GM19099 (cell line): ENCODE data around the gene MT1X.

ENCODE experiments used
- POLR2A ChIP-seq: IDR thresholded peaks from 3 replicates; pipeline ENCODE4 v1.6.1; 2011; ENCODE audit warnings: low read depth; ENCODE audit not compliant: insufficient read length; ENCODE audit errors: extremely low read depth

MT1X gene

DNA sequence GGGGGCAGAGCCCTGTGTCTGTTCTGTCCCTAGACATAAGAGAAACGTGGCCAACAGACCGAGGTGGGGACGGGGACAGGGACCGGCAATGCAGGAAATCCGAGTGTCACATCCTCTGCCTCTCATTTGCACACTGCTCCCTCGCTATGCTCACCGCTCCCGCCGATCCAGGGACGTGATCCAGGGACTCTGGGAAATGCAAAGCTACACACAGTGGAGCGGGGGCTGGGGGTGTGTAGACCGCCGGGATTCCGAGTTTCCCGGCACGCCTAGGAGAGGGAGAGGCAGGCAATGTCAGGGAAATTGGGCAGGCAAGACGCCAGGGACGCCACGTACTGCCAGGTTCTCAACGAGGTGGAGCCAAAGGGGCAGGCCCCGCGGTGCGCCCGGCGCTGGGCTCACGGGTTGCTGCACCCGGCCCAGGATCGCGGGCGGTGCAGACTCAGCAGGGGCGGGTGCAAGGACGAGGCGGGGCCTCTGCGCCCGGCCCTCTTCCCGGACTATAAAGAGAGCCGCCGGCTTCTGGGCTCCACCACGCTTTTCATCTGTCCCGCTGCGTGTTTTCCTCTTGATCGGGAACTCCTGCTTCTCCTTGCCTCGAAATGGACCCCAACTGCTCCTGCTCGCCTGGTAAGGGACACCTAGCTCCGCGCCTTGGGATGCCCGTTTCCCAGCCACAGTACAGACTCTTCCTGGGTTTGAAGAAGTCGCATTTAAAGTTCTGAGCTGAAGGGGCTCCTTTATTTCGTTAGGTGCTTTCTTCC lies at the start of gene MT1X:
MT1X (plus strand) TSS at position 532 of the 764 bp plus-strand sequence; CDS start at position 603, 71 bp downstream.
- TF ChIP-seq POLR2A, result peak; percentile 96

DNA sequence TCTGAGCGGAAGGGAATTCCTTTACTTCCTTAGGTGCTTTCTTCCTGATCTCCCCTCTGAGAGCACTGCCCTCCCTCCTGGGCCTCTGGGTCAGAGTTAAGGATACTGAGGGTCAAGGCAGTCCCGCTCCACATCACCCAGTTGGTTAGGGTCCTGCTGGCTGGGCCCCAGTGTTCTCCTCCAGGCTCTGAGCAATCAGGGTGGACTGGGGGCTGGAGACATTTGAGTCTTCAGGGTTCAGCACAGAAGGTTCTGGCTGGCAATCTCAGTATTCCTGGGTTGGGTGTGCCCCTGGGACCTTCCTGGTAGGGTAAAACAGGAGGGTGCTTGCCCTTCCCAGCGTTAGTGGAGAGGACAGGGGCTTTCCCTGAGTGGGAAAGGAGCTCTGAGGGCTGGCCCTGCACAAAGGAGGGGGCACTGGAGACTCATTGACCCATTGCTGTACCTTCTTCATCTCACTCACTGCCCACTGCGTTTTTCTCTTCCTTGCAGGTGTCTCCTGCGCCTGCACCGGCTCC lies 49.4 kb upstream of the MT1X start:
- no peak for TF ChIP-seq POLR2A

DNA sequence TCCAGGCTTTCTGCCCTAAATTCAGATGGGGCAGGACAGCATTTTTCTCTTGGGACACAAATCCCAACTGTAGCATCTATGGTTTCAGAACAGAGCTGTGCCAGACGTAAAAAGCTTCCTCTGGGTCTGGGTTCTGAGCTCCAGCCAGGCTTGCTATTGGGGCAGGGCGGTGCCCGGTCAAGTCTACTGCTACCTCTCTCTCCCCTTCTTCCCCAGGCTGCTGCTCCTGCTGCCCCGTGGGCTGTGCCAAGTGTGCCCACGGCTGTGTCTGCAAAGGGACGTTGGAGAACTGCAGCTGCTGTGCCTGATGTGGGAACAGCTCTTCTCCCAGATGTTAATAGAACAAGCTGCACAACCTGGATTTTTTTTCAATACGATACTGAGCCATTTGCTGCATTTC lies 48.7 kb upstream of the MT1X start:
- TF ChIP-seq POLR2A, result no peak

DNA sequence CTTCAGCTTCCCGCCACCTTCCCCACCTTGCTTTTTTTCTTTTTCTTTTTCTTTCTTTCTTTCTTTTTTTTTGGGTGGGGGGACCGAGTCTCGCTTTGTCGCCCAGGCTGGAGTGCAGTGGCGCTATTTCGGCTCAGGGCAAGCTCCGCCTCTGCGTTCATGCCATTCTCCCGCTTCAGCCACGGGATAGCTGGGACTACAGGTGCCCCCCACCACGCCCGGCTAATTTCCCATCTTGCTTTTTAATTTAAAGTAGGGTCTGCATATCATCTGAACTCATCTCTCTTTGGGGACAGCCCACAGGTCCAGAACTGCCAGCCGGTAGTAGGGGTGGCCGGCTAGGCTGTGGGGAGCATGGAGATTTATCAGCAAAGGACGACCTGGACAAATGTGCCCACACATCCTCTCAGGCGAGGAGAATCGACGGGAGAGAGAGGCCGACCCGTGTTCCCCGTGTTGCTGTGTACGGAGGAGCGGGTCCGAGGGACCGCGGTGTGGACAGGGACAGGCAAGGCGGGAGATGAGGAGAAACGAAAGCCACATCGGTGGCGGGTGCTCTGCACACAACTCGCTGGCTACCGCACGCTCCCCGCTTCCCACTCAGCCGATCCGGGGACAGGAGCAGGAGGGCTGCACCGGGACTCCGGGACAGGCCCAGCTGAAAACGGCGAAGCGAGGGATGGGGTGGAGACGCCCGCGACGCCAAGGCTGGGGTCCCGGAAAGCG lies 47.4 kb upstream of the MT1X start:
- no peak for TF ChIP-seq POLR2A

DNA sequence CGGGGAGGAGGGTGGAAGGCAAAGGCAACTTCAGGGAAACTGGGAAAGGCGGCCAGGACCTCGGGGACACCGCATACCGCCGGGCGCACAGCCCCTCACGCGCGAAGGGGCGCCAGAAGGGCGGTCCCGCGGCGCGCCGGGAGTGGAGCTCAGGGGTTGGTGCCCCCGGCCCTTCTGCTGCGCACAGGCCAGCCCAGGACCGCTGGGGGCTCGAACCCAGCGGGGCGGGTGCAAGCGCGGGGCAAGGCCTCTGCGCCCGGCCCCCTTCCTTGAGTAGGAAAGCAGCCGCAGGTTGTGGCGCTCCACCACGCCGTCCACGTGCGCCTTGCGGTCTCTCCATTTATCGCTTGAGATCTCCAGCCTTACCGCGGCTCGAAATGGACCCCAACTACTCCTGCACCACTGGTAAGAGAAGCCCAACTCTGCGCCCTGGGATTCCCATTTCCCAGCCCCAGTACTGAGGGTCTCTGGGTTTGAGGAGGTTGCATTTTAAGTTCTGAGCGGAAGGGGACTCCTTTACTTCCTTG lies 46.8 kb upstream of the MT1X start:
- no peak for TF ChIP-seq POLR2A

DNA sequence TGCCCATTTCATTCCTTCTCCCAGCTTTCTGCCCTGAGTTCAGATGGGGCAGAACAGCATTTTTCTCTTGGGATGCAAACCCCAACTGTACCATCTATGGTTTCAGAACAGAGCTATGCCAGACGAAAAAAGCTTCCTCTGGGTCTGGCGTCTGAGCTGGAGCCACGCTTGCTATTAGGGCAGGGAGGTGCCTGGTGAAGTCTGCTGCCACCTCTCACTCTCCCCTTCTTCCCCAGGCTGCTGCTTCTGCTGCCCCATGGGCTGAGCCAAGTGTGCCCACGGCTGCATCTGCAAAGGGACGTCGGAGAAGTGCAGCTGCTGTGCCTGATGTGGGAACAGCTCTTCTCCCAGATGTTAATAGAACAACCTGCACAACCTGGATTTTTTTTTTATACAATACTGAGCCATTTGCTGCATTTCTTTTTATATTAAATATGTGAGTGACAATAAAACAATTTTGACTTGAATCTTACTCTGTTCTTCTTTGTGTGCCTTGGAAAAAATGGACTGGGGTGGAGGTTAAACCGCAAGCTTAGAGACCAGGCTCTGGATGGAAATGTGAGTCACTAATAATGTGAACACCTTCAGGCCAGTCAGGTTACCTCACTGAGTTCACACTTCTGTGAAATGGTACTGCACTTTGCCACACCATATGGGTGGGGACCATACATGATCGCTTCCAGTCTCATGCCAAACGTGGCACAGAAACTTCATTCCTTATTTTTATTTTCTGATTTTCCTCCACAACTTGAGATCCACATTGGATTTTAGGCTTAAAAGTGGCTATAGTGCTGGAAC lies 45.5 kb upstream of the MT1X start:
- TF ChIP-seq POLR2A, result no peak

DNA sequence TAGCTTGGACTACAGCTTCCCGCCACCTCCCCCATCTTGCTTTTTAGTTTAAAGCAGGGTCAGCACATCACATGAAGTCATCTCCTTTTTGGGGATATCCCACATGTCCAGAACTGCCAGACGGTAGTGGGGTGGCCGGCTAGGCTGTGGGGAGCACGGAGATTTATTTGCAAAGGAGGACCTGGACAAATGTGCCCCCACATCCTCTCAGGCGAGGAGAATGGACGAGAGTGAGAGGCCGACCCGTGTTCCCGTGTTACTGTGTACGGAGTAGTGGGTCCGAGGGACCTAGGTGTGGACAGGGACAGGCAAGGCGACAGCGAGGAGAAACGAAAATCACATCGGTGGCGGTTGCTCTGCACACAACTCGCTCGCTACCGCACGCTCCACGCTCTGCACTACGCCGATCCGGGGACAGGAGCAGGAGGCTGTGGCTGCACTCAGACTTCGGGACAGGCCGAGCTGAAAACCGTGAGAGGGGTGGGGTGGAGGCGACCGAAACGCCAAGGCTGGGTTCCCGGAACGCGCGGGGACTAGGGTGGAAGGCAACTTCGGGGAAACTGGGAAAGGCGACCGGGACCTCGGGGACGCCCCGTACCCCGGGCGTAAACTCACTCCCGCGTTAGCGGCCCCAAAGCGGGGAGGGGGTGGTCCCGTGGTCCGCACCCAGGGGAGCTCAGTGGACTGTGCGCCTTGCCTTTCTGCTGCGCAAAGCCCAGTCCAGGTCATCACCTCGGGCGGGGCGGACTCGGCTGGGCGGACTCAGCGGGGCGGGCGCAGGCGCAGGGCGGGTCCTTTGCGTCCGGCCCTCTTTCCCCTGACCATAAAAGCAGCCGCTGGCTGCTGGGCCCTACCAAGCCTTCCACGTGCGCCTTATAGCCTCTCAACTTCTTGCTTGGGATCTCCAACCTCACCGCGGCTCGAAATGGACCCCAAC lies 44.2 kb upstream of the MT1X start, which contains the start of gene MT1A:
MT1A (plus strand) TSS at position 853 of the 937 bp plus-strand sequence; CDS start at position 926, 73 bp downstream.
- no peak for TF ChIP-seq POLR2A

DNA sequence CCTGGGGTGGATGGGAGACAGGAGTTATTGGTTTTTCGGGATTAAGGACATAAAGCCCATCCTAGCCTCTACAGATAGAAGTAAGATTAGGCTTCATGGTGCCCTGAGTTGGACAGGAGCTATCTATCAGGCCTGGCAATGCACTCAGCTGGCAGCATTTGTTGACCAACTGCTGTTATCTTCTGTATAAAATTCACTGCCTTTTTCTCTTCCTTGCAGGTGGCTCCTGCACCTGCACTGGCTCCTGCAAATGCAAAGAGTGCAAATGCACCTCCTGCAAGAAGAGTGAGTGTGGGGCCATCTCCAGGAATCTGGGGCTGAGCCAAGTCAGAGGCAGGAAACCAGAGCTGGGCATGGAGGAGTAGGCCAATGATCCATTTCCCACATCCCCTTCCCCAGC lies 43.2 kb upstream of the MT1X start:
- no peak for TF ChIP-seq POLR2A

DNA sequence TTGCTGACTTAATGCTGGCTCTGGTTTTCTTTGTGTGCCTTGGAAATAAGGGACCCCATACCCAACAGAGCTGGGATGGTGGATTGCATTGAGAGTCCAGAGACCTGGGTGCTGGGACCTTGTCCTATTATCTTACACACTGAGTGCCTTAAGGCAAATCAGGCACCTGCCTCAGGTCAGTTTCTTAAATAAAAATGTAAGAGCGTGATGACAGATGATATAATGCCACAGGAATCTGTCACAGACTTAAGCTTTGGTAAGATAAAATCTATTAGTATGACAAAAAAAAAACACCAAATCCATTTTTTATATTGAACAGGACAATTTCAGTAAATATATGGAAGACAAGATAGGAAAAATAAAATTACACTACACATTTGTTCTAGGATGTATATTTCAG lies 42.2 kb upstream of the MT1X start:
- no peak for TF ChIP-seq POLR2A

DNA sequence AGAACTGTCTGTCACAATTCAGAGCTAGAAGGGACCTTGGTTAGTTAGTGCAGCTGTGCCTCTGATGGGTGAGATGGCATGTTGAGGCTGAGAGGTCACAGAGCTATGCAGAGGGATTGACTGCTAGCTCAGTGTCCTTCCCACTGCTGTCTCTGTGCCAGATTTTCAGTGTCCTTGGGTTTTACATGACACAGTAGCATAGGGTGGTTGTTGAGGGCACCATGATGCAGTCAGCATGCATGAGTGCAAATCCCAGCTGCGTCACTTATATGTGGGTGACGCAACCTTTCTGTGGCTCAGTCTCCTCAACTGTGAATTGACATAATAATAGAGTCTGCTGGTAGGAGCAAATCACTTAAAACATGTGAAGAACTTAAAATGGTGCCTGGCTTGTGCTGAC lies 41.1 kb upstream of the MT1X start:
- TF ChIP-seq POLR2A, result no peak

DNA sequence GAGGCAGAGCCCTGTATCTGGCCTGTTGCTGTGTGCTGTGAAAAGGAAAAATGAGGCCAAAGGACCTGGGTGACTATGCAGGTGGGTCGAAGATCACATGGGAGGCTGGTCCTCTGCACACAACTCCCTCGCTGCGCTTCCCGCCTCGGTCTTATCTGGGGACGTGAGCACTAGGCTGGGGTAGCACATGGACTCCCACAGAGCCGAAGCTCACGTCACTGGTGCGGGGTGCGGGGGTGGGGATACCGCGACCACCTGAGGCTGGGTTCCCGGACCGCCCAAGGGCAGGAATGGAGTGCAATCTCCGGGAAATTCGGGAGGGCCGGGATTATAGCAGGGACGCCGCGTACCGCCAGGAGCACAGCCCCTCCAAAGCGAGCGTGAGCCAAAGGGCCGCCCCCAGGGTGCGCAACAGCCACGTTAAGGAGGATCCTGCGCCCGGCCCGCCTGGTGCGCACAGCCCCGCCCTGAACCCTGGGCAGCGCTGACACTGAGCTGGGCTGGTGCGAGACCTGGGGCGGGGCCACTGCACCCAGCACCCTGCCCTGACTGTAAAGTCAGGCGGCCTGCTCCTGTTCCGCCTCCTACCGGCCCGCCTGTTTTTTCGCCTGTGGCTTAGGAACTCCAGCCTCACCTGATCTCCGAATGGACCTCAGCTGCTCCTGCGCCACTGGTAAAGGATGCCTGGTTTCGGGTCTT lies 39.0 kb upstream of the MT1X start:
- no peak for TF ChIP-seq POLR2A

DNA sequence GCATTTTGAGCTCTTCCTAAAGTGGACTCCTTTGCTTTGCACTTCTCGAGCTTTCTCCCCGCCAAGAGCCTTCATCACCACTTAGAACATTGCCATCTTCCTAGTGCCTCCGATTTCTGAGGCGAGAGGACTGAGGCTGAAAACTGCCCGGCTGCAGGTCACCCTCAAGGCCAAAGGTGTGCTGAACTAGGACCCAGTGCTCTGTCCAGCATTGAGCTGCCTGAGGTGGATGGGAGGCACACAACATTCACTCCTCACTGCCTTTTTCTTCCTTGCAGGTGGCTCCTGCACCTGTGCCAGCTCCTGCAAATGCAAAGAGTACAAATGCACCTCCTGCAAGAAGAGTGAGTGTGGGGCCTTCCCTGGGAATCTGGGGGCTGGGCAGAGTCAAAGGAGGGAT lies 38.4 kb upstream of the MT1X start:
- no peak for TF ChIP-seq POLR2A

DNA sequence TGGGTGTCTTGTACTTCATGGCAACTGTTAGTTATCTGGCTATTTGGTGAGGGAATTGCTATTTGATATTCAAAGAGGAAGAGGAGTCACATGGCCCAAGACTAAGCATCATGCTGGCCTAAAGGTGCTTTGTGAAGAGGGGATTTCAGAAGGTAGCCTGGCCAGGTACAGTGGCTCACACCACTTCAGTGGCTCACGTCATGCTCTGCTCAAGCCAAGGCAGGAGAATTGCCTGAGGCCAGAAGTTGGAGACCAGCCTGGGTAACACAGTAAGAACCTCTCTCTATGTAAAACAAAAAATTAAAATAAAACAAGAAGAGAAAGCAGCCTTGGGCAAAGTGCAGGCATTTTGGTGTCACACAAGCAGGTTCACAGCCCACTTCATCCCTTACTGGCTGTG lies 37.0 kb upstream of the MT1X start:
- no peak for TF ChIP-seq POLR2A
